AG09319 (cell line): ENCODE results near the gene EHF.

Source experiments
- DNase-seq: peaks from one replicate; pipeline ENCODE4 v3.0.0-alpha.2; 2010; ENCODE audit warnings: low read depth; ENCODE audit errors: extremely low read depth
- TF ChIP-seq, protein P1 (sequence below): IDR thresholded peaks from 2 replicates; pipeline ENCODE4 v1.5.1; 2011; ENCODE audit warnings: low read depth, mild to moderate bottlenecking, inconsistent platforms, low read length, moderate library complexity

EHF gene

DNA sequence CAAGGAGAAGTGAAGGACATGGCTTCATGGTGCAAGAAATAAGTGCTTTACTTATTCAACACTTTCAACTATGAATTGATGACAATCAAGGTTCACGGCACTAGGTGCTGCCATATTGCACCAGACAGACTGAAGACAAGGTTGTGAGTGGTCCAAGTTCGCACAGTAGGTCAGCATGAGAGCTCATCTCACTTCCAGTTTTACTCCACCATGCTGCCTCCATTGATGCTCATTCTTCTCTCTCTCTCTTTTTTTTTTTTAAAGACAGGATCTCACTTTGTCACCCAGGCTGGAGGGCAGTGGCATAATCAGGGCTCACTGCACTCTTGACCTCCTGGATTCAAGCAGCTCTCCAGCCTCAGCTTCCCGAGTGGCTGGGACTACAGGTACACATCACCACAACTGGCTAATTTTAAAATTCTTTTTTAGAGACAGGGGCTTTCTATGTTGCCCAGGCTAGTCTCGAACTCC lies 47.7 kb downstream of the EHF start:
- TF ChIP-seq, protein P1, sequence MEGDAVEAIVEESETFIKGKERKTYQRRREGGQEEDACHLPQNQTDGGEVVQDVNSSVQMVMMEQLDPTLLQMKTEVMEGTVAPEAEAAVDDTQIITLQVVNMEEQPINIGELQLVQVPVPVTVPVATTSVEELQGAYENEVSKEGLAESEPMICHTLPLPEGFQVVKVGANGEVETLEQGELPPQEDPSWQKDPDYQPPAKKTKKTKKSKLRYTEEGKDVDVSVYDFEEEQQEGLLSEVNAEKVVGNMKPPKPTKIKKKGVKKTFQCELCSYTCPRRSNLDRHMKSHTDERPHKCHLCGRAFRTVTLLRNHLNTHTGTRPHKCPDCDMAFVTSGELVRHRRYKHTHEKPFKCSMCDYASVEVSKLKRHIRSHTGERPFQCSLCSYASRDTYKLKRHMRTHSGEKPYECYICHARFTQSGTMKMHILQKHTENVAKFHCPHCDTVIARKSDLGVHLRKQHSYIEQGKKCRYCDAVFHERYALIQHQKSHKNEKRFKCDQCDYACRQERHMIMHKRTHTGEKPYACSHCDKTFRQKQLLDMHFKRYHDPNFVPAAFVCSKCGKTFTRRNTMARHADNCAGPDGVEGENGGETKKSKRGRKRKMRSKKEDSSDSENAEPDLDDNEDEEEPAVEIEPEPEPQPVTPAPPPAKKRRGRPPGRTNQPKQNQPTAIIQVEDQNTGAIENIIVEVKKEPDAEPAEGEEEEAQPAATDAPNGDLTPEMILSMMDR: no peak
- no peak for DNase-seq

DNA sequence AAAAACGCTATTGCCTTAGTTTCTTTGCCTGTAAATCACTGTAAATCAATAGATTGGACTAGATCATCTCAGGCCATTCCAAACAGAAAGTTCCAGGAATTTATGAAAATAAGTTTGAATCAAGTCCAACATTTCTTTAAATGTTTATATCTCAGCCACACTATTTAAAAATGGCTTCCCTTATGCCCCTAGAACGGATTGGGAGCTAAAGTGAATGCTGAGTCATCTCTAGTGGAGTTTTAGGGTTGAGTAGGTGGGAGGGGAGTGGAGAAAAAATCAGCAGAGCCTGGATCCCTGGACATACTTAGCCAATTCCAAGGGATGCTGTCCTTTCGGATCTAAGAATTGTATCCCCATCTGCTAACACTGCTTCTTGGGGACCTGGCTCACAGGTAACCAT lies 48.6 kb downstream of the EHF start:
- no peak for DNase-seq

DNA sequence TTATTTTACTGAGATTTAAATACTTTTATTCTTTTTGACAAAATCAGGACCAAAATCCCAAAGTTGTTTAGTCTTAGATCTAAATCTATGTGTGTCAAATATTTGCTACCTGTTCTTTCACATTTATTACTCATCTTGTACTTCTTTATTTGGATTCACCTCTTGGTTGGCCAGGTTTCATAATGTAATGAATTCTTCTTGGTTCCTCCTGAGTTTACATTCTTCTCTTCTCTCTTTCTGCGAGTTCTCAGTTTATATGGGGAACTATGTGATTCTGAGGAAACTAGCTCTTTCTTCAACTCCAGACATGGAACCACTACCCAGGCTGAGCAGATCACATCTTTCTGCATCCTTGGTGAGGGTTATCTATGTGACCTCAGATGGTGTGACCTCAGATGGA lies 50.2 kb downstream of the EHF start:
- TF ChIP-seq, protein P1: no peak
- no peak for DNase-seq

More for the DNA sequence above, 48.6 kb downstream of the EHF start:
- TF ChIP-seq, protein P1: no peak

DNA sequence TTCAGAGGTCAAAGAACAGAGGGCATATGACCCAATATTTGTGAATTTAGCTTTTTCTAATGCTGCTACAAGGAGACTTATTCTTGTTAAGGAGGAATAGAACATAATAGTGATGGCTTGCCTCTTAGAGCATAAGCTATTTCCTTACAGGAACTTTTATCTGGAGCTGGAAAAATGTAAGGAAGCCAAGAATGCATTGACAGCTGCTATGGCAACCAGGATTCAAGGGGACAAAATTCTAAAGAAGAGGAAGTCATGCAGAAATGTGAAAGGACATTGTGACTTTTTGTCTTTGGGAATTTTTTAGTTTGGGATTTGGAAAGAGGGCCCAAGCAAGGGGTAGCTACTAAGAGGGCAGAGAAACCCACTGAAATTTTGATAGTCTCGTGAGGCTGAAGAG lies 51.1 kb downstream of the EHF start:
- TF ChIP-seq, protein P1: no peak
- no peak for DNase-seq

DNA sequence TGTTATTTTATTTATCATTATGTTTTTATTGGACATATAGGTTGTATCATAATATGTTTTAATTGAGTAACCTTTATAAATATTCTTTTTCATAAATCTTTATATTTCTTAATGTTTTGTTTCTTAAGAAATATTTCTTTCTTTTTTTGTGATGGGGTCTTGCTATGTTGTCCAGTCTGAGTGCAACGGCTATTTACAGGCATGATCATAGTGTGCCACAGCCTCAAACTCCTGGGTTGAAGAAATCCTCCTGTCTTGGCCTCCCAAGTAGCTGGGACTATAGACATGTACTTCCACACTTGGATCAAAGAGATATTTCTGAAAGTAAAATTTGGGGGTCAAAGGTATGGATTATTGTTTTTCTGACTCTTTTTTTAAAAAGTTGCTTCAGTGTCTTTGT lies 53.1 kb downstream of the EHF start:
- TF ChIP-seq, protein P1: no peak
- DNase-seq: no peak

DNA sequence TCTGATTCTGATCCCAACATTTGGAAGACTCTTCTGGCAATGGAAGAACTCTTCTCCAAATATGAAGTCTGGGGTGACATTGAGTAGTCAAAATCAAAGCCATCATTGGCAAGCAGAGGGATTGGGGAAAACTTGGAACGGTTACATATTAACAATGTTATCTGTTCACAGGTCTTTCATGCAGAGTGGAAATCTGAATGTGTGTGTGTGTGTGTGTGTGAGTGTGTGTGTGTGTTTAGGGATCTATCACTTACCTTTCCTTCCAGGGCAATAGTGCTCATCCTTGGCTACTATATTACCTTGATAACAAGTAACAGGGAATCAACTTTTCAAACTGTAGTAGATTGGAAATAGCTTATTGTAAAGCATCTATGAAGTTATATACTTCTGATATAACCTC lies 55.3 kb downstream of the EHF start:
- TF ChIP-seq, protein P1: no peak
- no peak for DNase-seq

DNA sequence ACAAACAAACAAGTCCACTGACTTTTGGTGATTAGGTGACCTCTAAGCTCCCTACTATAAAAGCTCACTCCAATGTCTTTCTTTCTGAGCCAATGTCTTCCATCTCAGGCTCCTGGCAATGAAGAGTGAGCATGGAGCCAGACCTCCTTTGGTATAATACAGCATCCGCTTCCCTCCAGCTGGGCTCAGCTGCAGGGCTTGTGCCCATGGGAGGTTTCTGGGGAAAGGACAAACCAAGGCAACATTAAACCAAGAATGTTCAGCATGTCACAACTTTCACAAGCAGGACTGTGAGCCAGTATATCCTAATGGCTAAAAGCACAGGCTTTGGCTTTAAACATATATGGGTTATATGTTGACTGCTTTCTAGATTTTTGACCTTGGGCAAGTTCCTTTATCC lies 58.8 kb downstream of the EHF start:
- TF ChIP-seq, protein P1: no peak
- no peak for DNase-seq
